NCI-H345 (cell line): ENCODE measurements around the gene CENPN.
A peak's percentile ranks its signal among the peaks of the same experiment; 100 is the strongest.

ENCODE experiments used
- DNase-seq: peaks from one replicate; lab custom pipeline; 2025; lab: John Stamatoyannopoulos, UW

Gene CENPN

GRCh38 chr16:81006813-81007695, at the start of gene CENPN, which contains the start of gene CMC2:
Gene CENPN (plus strand): TSS chr16:81007214. CDS start chr16:81011940, 4,726 bp downstream.
Gene CMC2 (minus strand): TSS chr16:81006885. CDS start chr16:80997394, 9,491 bp downstream.
- DNase-seq = peak; percentile 93

DNA sequence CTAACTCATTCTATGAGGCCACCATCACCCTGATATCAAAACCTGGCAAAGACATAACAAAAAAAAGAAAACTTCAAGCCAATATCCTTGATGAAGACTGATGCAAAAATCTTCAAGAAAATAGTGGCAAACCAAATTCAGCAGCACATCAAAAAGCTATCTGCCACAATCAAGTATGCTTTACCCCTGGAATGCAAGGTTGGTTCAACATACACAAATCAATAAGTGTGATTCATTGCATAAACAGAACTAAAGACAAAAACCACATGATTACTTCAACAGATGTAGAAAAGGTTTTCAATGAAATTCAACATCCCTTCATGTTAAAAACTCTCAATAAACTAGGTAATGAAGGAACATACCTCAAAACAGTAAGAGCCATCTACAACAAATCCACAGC, 48.7 kb upstream of the CENPN start:
- no peak for DNase-seq

GRCh38 chr16:80962879-80963278, 44.1 kb upstream of the CENPN start:
- no peak for DNase-seq

- no peak for DNase-seq
These were observed 42.7 kb upstream of the CENPN start for GRCh38 chr16:80964351-80964750.

GRCh38 chr16:80966617-80967016, 40.4 kb upstream of the CENPN start:
- DNase-seq = no peak

DNA sequence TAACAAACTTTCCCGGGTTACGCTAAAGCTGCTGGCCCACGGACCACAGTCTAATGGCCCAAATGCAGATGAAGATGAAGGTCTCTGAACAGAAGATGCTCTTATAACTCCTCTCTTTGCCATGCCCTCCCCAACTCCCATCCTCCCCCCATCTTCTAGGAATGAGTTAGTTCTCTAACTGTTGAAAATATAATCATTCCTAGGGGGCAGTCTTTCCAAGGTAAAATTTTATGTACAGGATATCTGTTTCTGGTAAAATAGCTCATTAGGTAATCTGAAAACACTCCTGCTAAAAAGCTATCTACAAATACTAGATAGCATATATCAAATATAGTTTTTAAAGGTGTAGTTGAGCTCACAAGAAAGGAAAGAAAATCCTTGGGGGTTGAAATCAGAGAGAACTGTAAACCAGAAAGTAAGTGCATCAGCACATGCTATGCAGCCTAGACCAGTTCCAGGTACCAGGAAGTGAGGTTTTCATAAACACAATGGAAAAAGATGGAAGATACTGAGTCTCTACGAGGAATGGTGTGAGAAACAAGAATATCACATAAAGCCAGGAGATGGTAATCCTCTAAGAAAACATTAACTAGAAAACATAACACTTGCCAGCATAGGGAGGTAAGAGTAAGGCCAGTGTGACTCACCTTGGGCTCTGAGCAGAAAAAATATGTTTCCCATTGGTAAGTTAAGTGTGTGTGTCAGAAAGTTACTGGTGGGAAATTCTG, 38.5 kb upstream of the CENPN start:
- no peak for DNase-seq

DNA sequence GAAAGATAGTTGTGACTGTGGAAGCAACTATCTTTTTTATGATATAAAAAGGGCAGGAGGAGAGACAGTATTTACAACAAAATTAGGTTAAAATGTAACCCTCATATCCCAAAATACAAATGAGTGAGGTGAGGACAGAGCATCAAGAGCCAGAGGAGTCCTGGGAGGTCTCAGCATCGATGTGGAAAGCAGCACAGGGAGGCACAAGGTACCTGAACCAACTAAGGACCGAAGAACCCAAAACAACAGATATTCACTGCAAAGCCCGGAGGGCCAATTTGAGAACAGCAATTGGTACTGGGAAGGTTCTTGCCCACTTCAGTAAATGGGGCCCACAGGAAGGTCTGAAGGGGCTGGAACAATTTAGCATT, 37.9 kb upstream of the CENPN start:
- no peak for DNase-seq

GRCh38 chr16:80971819-80972218, 35.2 kb upstream of the CENPN start:
- DNase-seq = no peak

GRCh38 chr16:80972611-80973010, 34.4 kb upstream of the CENPN start:
- DNase-seq = no peak

GRCh38 chr16:80973991-80974390, 33.0 kb upstream of the CENPN start:
- no peak for DNase-seq

- no peak for DNase-seq
These were observed 32.2 kb upstream of the CENPN start for GRCh38 chr16:80974649-80975376.

GRCh38 chr16:80976946-80977345, 30.1 kb upstream of the CENPN start:
- no peak for DNase-seq

DNA sequence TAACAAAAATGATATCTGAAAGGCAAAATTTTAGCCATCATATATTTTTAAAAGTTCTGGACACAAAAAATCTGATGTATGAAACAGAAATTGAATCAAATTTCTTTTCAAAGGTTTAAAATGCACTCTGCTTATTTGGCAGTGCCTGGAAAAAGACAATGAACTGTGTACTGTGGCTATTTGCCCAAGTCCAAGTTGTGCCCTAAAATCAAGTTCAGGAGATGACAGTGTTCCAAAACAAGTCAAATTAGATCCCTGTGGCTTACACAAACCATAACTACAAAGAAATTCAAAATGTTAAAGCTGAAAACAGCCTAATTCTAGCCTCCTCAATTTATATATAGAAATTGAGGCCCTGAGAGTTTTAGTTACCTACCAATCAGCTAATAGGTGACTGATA, 25.9 kb upstream of the CENPN start:
- DNase-seq = no peak

DNA sequence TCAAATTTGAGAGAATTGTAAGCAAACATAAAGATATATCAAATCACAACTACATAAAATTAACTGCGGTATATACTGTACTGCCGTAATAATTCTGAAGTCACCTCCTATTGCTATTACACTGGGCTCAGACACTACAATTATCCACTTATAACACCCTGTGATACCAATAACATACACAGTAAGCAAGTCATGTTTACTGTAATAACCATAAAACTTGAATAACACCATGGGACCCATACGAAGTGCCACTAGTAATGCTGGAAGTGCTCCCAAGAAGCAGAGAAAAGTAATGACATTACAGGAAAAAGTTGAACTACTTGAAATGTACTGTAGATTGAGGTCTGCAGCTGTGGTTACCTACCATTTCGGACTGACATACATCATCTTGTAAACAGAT, 24.4 kb upstream of the CENPN start:
- DNase-seq = no peak

DNA sequence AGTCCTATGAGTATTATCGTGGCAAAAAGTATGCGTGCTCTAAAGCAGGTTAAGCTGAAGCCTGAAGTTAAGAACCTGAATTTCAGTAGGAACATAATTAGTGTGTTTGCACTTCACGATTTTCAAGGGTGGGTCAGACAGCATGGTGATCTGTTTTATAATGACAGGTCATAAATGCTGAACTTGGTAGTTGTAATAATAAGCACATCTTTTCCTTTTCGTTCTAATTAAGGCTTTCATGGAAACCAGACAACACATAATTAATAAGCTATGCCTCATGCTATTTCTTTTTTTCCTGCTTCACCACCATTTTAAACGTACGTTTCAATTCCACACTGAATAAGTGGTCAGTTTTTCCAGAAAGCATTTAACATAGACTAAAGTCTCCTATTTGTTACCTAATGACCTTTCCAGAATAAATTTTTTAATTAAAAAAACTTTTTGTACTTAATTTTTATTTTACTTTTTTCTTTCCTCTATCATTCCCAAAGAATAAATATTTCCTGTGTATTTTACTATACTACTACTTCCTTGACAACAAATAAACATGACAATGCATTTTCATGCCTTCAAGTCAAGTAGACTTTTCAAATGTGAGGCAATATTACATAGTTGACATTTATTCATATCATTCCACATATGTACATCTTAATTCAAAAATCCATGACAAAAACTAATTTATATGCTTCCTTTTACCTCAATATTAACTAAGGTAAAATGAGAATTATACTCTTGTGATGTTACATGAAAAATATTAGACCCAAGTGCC, 22.7 kb upstream of the CENPN start:
- no peak for DNase-seq

DNA sequence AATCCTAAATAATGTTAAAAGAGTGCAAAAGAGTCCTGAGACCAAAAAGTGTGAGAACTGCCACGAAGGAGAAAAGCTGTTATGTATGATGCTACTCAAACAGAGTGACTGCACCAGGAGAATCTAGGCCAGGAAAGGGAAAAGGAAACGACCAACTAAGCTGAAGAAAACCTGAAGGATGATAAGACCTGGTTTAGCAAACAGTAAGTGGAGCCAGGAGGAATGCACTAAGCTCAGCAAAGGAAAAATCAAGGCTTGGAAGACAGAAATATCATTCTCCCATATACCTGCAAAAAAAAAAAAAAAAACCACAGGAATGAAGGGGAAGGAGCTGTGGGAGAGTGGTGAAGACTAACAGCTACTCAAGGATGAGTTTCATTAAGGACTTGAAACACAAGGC, 21.4 kb upstream of the CENPN start:
- no peak for DNase-seq

GRCh38 chr16:80986557-80986956, 20.5 kb upstream of the CENPN start:
- peak; percentile 3 for DNase-seq

DNA sequence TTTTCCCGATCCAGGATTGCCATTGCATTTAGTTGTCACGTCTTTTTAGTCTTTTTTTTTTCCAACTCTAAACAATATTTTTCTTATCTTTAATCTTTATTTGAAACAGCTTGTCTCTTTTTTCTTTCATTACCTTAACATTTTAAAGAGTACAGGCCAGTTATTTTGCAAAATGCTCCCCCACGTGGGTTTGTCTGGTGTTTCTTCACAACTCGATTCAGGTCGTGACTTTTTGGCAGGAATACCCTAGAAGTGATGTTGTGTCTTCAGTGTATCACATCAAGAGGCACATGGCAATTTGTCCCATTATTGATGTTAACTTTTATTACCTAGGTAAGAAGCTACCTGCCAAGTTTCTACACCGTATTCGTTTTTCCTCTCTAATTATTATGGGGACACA, 18.3 kb upstream of the CENPN start:
- DNase-seq = no peak

GRCh38 chr16:80989801-80990200, 17.2 kb upstream of the CENPN start:
- DNase-seq = no peak

GRCh38 chr16:80990577-80990976, 16.4 kb upstream of the CENPN start:
- DNase-seq = no peak

- no peak for DNase-seq
These were observed 16.0 kb upstream of the CENPN start for GRCh38 chr16:80990978-80991377.
